HG02938 (cell line): ENCODE data around the gene NEU2.
"Not testable (repeated sequence)": the region's sequence is repeated elsewhere in the genome, so short reads cannot be mapped to it uniquely, and the experiment has no call there.

Source experiments
- ATAC-seq: cut with Tn5 transposase; IDR thresholded peaks from one replicate; pipeline ENCODE4 v1.9.1; 2021; ENCODE audit warnings: mild to moderate bottlenecking, moderate library complexity; ENCODE audit not compliant: unreplicated experiment

The NEU2 gene

GRCh38 chr2:233010569-233011267 is 21.8 kb upstream of the NEU2 start:
- ATAC-seq, result no peak

GRCh38 chr2:233011268-233011650 is 21.2 kb upstream of the NEU2 start:
- no peak for ATAC-seq

DNA sequence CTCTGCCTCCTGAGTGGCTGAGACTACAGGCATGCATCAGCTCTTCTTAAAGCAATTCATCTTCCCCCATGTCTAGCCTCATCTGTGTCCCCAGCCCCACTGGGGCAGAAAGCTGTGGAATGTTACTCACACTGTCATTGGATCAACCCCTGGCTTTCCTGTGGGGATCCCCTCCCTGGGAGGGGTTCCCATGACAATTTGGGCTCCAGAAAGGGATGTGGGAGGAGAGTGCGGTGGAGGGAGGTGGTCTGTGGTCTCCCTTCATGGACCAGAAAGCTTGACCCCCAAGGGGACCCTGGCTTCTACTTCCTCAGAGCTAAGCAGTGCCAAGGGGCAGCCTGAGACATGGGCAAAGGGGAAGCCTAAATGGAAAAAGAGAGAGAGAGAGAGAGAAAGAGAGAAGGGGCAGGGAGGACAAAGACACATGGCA is 20.8 kb upstream of the NEU2 start:
- no peak for ATAC-seq

GRCh38 chr2:233012301-233012971 is 20.0 kb upstream of the NEU2 start:
- ATAC-seq, result no peak

- ATAC-seq, result no peak
These were observed 19.4 kb upstream of the NEU2 start, which contains the start of gene NGEF for GRCh38 chr2:233013027-233013461. NGEF (minus strand) TSS chr2:233013256; CDS start chr2:232974890, 38,366 bp downstream.

DNA sequence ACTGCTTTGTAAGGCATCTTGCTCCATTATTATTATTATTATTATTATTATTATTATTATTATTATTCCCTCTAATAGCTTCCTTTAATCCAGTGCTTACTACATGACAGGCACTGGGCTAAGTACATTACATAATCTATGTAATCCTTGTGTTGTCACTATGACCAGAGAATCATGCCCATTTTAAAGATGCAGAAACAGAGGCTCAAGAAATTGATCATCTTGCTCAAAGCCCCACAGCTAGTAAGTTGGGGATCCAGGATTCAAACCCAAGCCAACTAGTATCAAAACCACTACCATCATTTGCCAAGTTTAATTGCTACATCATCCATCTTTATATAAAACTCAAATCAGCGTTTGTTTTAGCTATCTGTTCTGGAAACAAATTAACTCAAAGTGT is 18.8 kb upstream of the NEU2 start:
- ATAC-seq, result no peak

DNA sequence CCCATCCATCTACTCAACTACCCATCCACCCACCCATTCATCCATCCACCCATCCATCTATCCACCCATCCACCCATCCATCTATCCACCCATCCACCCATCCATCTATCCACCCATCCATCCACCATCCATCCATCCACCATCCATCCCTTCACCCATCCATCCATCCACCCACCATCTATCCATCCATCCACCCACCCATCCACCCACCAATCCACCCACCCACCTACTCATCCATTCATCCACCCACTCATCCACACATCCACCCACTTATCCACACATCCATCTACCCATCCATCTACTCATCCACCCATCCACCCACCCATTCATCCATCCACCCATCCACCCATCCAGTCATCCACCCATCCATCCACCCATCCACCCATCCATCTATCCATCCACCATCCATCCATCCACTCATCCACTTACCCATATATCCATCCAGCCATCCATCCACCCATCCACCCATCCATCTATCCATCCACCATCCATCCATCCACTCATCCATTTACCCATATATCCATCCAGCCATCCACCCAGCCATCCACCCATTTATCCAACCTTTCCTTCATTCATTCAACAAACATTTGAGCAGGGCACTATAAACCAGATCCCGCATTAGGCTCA is 17.3 kb upstream of the NEU2 start:
- no peak for ATAC-seq

DNA sequence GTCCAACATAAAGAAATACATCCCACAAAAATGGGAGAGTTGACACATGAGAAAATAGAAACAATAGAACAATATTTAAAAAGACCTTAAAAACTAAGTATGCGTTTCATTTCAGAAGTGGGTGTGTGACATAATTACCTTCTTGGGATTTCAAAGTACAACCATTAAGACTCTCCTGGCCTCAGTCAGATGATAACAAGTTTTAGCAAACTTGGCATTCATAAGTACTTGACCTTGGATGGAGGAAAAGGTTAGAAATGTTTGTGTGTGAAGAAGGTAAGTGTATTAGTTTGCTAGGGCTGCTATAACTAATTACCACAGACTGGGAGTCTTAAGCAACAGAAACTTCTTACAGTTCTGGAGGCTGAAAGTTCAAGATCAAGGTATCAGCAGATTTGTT is 14.5 kb upstream of the NEU2 start:
- ATAC-seq, result no peak

GRCh38 chr2:233019610-233020009 is 12.9 kb upstream of the NEU2 start:
- not testable (repeated sequence) for ATAC-seq

- ATAC-seq, result no peak
These were observed 12.0 kb upstream of the NEU2 start for GRCh38 chr2:233020454-233020853.

DNA sequence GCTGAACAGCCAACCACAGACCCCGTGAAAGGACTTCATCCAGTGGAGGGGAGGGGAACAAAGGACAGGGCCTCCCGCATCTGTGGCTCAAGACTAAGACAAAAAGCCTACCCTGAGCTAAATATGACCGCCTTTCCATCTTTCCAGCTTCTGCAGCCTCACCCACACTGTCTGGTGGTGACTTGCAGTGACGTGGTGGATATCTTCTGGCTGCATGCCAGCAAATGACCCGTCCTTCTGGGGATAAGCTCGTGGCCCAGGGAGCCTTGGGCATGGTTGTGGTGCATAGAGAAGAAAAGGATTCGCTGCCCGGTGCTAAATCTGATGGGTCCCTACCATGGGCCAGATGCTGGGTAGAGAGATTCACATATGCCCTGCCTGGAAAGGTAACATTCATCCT is 10.7 kb upstream of the NEU2 start:
- no peak for ATAC-seq

GRCh38 chr2:233022561-233022960 is 9.9 kb upstream of the NEU2 start:
- no peak for ATAC-seq

DNA sequence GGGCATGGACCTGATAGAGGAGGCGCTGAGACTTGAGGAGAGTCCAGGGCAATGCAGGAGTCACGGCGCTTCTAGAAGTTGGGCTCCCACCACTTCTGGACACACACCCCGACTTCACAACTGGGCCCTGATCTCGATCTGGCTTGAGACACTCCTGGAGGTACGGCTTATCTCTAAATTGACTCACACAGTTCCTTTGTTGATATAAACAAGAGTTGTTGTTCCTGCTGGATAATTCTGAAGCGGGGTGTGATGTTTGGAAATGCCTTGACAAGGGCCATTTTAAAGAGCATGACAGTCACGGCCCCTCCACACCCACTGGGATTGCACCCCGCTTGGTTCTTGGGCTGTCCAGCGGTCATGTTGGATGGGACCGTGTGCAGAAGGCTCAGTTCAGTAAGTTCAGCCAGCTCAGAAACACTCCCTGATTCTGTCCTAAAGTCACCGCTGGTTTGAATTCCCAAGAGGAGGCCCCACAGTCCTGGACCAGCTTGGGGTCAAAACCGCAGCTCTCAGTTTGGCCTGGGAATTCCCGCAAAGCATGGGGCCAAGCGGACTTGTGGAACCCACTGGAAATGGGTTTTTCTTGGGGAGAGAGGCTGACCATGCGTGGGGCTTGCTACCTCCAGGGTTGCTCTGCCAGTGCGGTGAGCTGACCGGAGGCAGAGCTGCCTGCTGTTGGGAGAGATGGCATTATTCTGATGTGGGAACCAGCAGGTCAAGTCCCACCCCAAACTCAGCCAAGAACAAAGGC is 9.3 kb upstream of the NEU2 start:
- ATAC-seq, result no peak

DNA sequence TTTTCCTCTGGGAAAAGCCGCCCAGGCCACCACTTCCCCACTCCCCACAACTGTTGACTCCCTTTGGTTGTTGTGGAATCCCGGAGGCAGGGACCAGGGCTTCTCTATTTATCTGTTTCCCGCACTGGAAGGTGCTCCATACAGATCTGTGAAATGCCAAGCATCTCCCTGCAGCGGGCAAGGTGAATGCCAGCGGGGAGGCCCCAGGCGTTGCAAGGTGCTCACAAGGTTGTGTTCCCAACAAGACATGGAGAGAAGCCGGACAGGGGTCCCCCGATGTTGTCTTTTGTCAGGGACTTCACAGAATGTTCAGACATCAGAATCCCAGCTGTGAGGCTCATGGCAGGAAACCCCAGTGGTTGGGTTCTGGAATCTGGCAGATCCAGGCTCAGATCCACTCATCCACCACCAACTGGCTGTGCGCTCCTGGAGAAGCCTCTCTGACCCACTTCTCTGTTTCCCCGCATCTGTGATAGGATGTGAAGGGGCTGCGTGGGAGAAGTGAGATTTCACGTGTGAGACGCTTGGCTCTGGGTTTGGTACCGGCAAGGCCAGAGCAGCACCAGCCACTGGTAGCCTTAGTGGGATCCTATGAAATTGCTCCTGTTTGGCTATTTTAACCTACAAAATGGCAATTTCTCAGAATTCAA is 8.6 kb upstream of the NEU2 start:
- no peak for ATAC-seq

GRCh38 chr2:233025706-233026105 is 6.8 kb upstream of the NEU2 start:
- no peak for ATAC-seq

GRCh38 chr2:233026198-233026813 is 6.2 kb upstream of the NEU2 start:
- no peak for ATAC-seq

GRCh38 chr2:233029321-233029720 is 3.2 kb upstream of the NEU2 start:
- no peak for ATAC-seq

- no peak for ATAC-seq
These were observed 644 bp upstream of the NEU2 start for GRCh38 chr2:233031556-233032500.

GRCh38 chr2:233033672-233034071 is 1.2 kb downstream of the NEU2 start:
- ATAC-seq, result no peak
